Neural cell (in vitro differentiated cells): ENCODE data around the gene MSL2. TPM values are rescaled to one million over a fixed set of nuclear protein-coding genes. Genes with fewer than 3 reads are reported as not detected.
"Not testable (repeated sequence)": the region's sequence is repeated elsewhere in the genome, so short reads cannot be mapped to it uniquely, and the experiment has no call there.

Source experiments
- H2AFZ ChIP-seq: fragments of 200-600, 300-800 bp; sonication (generic), shearing (Covaris generic); 2 replicates; pipeline ENCODE4 v1.6.0; 2014; ENCODE audit warnings: low read depth, mild to moderate bottlenecking, antibody characterized with exemption, low read length, moderate library complexity
- H3F3A ChIP-seq: fragments of 200-600 bp; shearing (Covaris generic); 2 replicates; pipeline ENCODE4 v1.6.1; 2016; ENCODE audit warnings: mild to moderate bottlenecking, moderate library complexity, mixed read lengths, antibody characterized with exemption, low read length; ENCODE audit not compliant: insufficient read depth, poor library complexity, severe bottlenecking
- H3K27ac ChIP-seq: fragments of 200-600, 300-800 bp; sonication (generic), shearing (Covaris generic); 2 replicates; pipeline ENCODE4 v1.5.1; 2014; ENCODE audit warnings: mild to moderate bottlenecking, low read length, moderate library complexity
- H3K27me3 ChIP-seq: fragments of 300-800, 200-600 bp; sonication (generic), shearing (Covaris generic); 2 replicates; pipeline ENCODE4 v1.6.0; 2014; ENCODE audit warnings: mild to moderate bottlenecking, low read depth, low read length, moderate library complexity; ENCODE audit not compliant: insufficient read depth
- H3K36me3 ChIP-seq: fragments of 300-800, 200-600 bp; sonication (generic), shearing (Covaris generic); 2 replicates; pipeline ENCODE4 v1.5.1; 2014; ENCODE audit warnings: mild to moderate bottlenecking, antibody characterized with exemption, low read length, moderate library complexity; ENCODE audit not compliant: insufficient read depth
- H3K4me2 ChIP-seq: fragments of 300-800, 200-600 bp; sonication (generic), shearing (Covaris generic); 2 replicates; pipeline ENCODE4 v1.6.0; 2014; ENCODE audit warnings: mild to moderate bottlenecking, low read length
- H3K4me3 ChIP-seq: fragments of 300-800, 200-600 bp; sonication (generic), shearing (Covaris generic); 2 replicates; pipeline ENCODE4 v1.5.1; 2014; ENCODE audit warnings: mild to moderate bottlenecking, low read length, moderate library complexity
- H3K79me2 ChIP-seq: fragments of 200-600 bp; shearing (Covaris generic); replicated peaks from 2 replicates; pipeline ENCODE4 v1.6.0; 2014; ENCODE audit warnings: mild to moderate bottlenecking, low read length, moderate library complexity; ENCODE audit not compliant: insufficient read depth
- H3K9ac ChIP-seq: fragments of 300-800, 200-600 bp; sonication (generic), shearing (Covaris generic); 2 replicates; pipeline ENCODE4 v1.6.1; 2016; ENCODE audit warnings: mild to moderate bottlenecking, low read length, mixed read lengths
- H3K9me2 ChIP-seq: fragments of 200-600 bp; shearing (Covaris generic); 2 replicates; pipeline ENCODE4 v1.6.1; 2016; ENCODE audit warnings: mild to moderate bottlenecking, low read length, mixed read lengths; ENCODE audit not compliant: insufficient read depth
- H3K9me3 ChIP-seq: fragments of 200-600, 300-800 bp; sonication (generic), shearing (Covaris generic); 2 replicates; pipeline ENCODE4 v1.6.1; 2016; ENCODE audit warnings: mild to moderate bottlenecking, mixed run types, low read length, moderate library complexity, mixed read lengths
- H4K20me1 ChIP-seq: fragments of 200-600 bp; shearing (Covaris generic); 2 replicates; pipeline ENCODE4 v1.6.1; 2016; ENCODE audit warnings: mild to moderate bottlenecking, mixed run types; ENCODE audit not compliant: insufficient read depth
- CTCF ChIP-seq: fragments of 450-650 bp; IDR thresholded peaks from 2 replicates; pipeline ENCODE4 v1.5.1; 2014; ENCODE audit warnings: antibody characterized with exemption, mild to moderate bottlenecking, moderate library complexity; ENCODE audit not compliant: poor library complexity, severe bottlenecking
- EP300 ChIP-seq: fragments of 450-650 bp; conservative IDR thresholded peaks from 2 replicates; pipeline ENCODE4 v1.6.1; 2014; ENCODE audit warnings: antibody characterized with exemption, mild to moderate bottlenecking, moderate library complexity; ENCODE audit not compliant: poor library complexity, severe bottlenecking
- EZH2 ChIP-seq: fragments of 200-600, 300-800 bp; shearing (Covaris generic), sonication (generic); IDR thresholded peaks from 2 replicates; pipeline ENCODE4 v1.6.1; 2014; ENCODE audit warnings: antibody characterized with exemption, low read length, borderline replicate concordance, mild to moderate bottlenecking; ENCODE audit not compliant: insufficient read depth, poor library complexity, severe bottlenecking
- MXI1 ChIP-seq: fragments of 450-650 bp; conservative IDR thresholded peaks from 2 replicates; pipeline ENCODE4 v1.6.1; 2014; ENCODE audit warnings: antibody characterized with exemption, mild to moderate bottlenecking; ENCODE audit not compliant: poor library complexity, severe bottlenecking
- POLR2AphosphoS5 ChIP-seq: IDR thresholded peaks from 2 replicates; pipeline ENCODE4 v1.6.1; 2012
- RAD21 ChIP-seq: fragments of 450-650 bp; conservative IDR thresholded peaks from 2 replicates; pipeline ENCODE4 v1.6.1; 2014; ENCODE audit warnings: antibody characterized with exemption, mild to moderate bottlenecking, moderate library complexity
- SMC3 ChIP-seq: fragments of 450-650 bp; conservative IDR thresholded peaks from 2 replicates; pipeline ENCODE4 v1.6.1; 2014; ENCODE audit warnings: antibody characterized with exemption, mild to moderate bottlenecking, moderate library complexity; ENCODE audit not compliant: poor library complexity
- TAF1 ChIP-seq: IDR thresholded peaks from 2 replicates; pipeline ENCODE4 v1.6.1; 2012; ENCODE audit warnings: low read depth
- polyA plus RNA-seq: library from polyadenylated mRNA; depleted of rRNA; stranded (reverse); fragments of >200 nt; gene quantifications from 2 replicates; pipeline ENCODE4 v1.2.3, GENCODE V29; 2014
- TF ChIP-seq, protein P1 (sequence below): IDR thresholded peaks from 2 replicates; pipeline ENCODE4 v1.6.1; 2012; ENCODE audit warnings: borderline replicate concordance

The MSL2 gene
- polyA plus RNA-seq, 1 donor from 2014 or later, result 12.8 TPM

- no peaks in the 10 kb centered on the region for H3K9me3 ChIP-seq
- H3F3A ChIP-seq, result no peaks in the 10 kb centered on the region
- H3K9me2 ChIP-seq, result no peaks in the 10 kb centered on the region
- no peaks in the 10 kb centered on the region for H3K27me3 ChIP-seq
- H3K9ac ChIP-seq, result no peak overlapping the region
- TF ChIP-seq MXI1 (no peak), SMC3 (no peak), RAD21 (no peak), EZH2 (no peak), CTCF (no peak), TAF1 (no peak), POLR2AphosphoS5 (no peak), EP300 (no peak)
- TF ChIP-seq, protein P1, sequence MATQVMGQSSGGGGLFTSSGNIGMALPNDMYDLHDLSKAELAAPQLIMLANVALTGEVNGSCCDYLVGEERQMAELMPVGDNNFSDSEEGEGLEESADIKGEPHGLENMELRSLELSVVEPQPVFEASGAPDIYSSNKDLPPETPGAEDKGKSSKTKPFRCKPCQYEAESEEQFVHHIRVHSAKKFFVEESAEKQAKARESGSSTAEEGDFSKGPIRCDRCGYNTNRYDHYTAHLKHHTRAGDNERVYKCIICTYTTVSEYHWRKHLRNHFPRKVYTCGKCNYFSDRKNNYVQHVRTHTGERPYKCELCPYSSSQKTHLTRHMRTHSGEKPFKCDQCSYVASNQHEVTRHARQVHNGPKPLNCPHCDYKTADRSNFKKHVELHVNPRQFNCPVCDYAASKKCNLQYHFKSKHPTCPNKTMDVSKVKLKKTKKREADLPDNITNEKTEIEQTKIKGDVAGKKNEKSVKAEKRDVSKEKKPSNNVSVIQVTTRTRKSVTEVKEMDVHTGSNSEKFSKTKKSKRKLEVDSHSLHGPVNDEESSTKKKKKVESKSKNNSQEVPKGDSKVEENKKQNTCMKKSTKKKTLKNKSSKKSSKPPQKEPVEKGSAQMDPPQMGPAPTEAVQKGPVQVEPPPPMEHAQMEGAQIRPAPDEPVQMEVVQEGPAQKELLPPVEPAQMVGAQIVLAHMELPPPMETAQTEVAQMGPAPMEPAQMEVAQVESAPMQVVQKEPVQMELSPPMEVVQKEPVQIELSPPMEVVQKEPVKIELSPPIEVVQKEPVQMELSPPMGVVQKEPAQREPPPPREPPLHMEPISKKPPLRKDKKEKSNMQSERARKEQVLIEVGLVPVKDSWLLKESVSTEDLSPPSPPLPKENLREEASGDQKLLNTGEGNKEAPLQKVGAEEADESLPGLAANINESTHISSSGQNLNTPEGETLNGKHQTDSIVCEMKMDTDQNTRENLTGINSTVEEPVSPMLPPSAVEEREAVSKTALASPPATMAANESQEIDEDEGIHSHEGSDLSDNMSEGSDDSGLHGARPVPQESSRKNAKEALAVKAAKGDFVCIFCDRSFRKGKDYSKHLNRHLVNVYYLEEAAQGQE, result no peak
- no peaks in the 10 kb centered on the region for H3K79me2 ChIP-seq
- no peaks in the 10 kb centered on the region for H4K20me1 ChIP-seq
- no peak overlapping the region for H3K27ac ChIP-seq
- H2AFZ ChIP-seq, result no peak overlapping the region
- no peak overlapping the region for H3K4me2 ChIP-seq
- no peak overlapping the region for H3K4me3 ChIP-seq
- no peaks in the 10 kb centered on the region for H3K36me3 ChIP-seq
These were observed 60.9 kb downstream of the MSL2 start for GRCh38 chr3:136135039-136135802.

- Histone ChIP-seq H2AFZ (no peak overlapping the region), H3K9me3 (no peaks in the 10 kb centered on the region), H3F3A (no peaks in the 10 kb centered on the region), H3K79me2 (no peaks in the 10 kb centered on the region), H3K27ac (no peak overlapping the region), H3K4me2 (no peak overlapping the region), H3K4me3 (no peak overlapping the region), H3K36me3 (no peaks in the 10 kb centered on the region), H3K9me2 (no peaks in the 10 kb centered on the region), H3K9ac (no peak overlapping the region), H3K27me3 (no peaks in the 10 kb centered on the region), H4K20me1 (no peaks in the 10 kb centered on the region)
- TF ChIP-seq CTCF, result no peak
- TF ChIP-seq MXI1, result no peak
These were observed 62.0 kb downstream of the MSL2 start for GRCh38 chr3:136134091-136134490.

DNA sequence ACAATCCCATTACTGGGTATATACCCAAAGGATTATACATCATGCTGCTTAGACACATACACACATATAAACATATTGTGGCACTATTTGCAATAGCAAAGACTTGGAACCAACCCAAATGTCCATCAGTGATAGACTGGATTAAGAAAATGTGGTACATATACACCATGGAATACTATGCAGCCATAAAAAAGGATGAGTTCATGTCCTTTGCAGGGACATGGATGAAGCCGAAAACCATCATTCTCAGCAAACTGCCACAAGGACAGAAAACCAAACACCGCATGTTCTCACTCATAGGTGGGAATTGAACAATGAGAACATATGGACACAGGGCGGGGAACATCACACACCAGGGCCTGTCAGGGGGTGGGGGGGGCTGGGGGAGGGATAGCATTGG lies 64.5 kb downstream of the MSL2 start:
- not testable (repeated sequence) for H3K9me2 ChIP-seq, H3K79me2 ChIP-seq, H3K4me3 ChIP-seq, H3F3A ChIP-seq, H3K36me3 ChIP-seq, H2AFZ ChIP-seq, H3K4me2 ChIP-seq, H4K20me1 ChIP-seq, H3K27ac ChIP-seq, H3K27me3 ChIP-seq, H3K9me3 ChIP-seq, H3K9ac ChIP-seq
